GM12801 (cell line): ENCODE data around the gene CPSF7.

ENCODE experiments used
- CTCF ChIP-seq: IDR thresholded peaks from one replicate; pipeline ENCODE4 v1.5.1; 2011; ENCODE audit warnings: control low read depth; ENCODE audit not compliant: insufficient read length; ENCODE audit errors: extremely low read depth

CPSF7 gene

GRCh38 chr11:61473370-61474012 lies 43.7 kb upstream of the CPSF7 start:
- TF ChIP-seq CTCF = no peak

- no peak for TF ChIP-seq CTCF
These were observed 43.1 kb upstream of the CPSF7 start for GRCh38 chr11:61472868-61473267.

- TF ChIP-seq CTCF = no peak
These were observed 42.5 kb upstream of the CPSF7 start for GRCh38 chr11:61472282-61472681.

GRCh38 chr11:61468002-61468401 lies 38.2 kb upstream of the CPSF7 start:
- TF ChIP-seq CTCF = no peak

- TF ChIP-seq CTCF = no peak
These were observed 31.2 kb upstream of the CPSF7 start for GRCh38 chr11:61460986-61461385.

GRCh38 chr11:61460474-61460881 lies 30.7 kb upstream of the CPSF7 start:
- no peak for TF ChIP-seq CTCF

- TF ChIP-seq CTCF = no peak
These were observed 24.7 kb upstream of the CPSF7 start for GRCh38 chr11:61454520-61454919.

GRCh38 chr11:61453695-61454094 lies 23.9 kb upstream of the CPSF7 start:
- no peak for TF ChIP-seq CTCF
